ENCODE results near the gene ST8SIA1.
"Not testable (repeated sequence)": the region's sequence is repeated elsewhere in the genome, so short reads cannot be mapped to it uniquely, and the experiment has no call there.

Gene ST8SIA1

GRCh38 chr12:22164139-22164538, 170.4 kb downstream of the ST8SIA1 start:
- DNase-seq = peak; percentile 17 to 83 (median 74)
- ChIA-PET CTCF (interaction anchor here (0.8 kb wide), 2 partner anchors 21 to 95 kb away, joined by 3 read pairs; no protein-coding TSS in a partner anchor), POLR2A (no interaction called here)
- Histone ChIP-seq H3K4me3 (ENCODE audit: control insufficient read depth in 1 of 7, extremely low read depth in 1 of 7, insufficient read depth in 4 of 7, low read depth in 2 of 7, low read length in 6 of 7) (no peak overlapping the region), H3K27ac (ENCODE audit: insufficient read depth in 1 of 2, low read depth in 1 of 2, low read length in 2 of 2, poor library complexity in 1 of 2, severe bottlenecking in 2 of 2) (no peak overlapping the region), H3K9me3 (ENCODE audit: control extremely low read depth in 1 of 5, control insufficient read depth in 4 of 5, insufficient read depth in 2 of 5, low read depth in 1 of 5, low read length in 4 of 5) (no peaks in the 10 kb centered on the region), H3K4me1 (ENCODE audit: control extremely low read depth in 1 of 4, control insufficient read depth in 4 of 4, insufficient read depth in 4 of 4, low read length in 3 of 4) (peaks cover 7 to 46% (median 19%) of the 10 kb centered on the region in 4 experiments), H3K27me3 (replicated peaks in 2 of 5; ENCODE audit: control insufficient read depth in 4 of 5, insufficient read depth in 5 of 5, low read length in 4 of 5) (no peaks in the 10 kb centered on the region), H3K36me3 (ENCODE audit: control insufficient read depth in 4 of 4, insufficient read depth in 4 of 4, low read length in 3 of 4) (no peaks in the 10 kb centered on the region)
- 0% methylated on average over 1 of the region's 4 CpGs for WGBS (ENCODE audit: insufficient coverage)

DNA sequence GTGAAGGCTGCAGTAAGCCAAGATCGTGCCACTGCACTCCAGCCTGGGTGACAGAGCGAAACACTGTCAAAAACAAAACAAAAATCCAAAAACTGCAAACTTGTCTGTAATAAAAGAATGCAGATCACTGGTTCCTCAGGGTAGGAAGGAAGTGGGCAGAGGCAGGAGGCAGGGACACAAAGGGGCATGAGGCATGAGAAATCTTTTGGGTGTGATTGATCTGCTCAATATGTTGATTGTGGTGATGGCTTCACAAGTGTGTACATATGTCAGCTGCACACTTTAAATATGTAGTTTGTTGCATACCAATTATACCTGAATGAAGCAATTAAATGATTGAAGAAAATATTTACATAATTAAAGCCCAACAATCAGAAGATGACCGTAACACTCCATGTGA, 170.9 kb downstream of the ST8SIA1 start:
- no peak overlapping the region for H3K4me3 ChIP-seq (ENCODE audit: control insufficient read depth in 1 of 7, extremely low read depth in 1 of 7, insufficient read depth in 4 of 7, low read depth in 2 of 7, low read length in 6 of 7)
- H3K27ac ChIP-seq (ENCODE audit: insufficient read depth in 1 of 2, low read depth in 1 of 2, low read length in 2 of 2, poor library complexity in 1 of 2, severe bottlenecking in 2 of 2) = no peak overlapping the region
- ChIA-PET POLR2A (no interaction called here), CTCF (no interaction called here)
- no peaks in the 10 kb centered on the region for H3K9me3 ChIP-seq (ENCODE audit: control extremely low read depth in 1 of 5, control insufficient read depth in 4 of 5, insufficient read depth in 2 of 5, low read depth in 1 of 5, low read length in 4 of 5)
- no peaks in the 10 kb centered on the region for H3K27me3 ChIP-seq (replicated peaks in 2 of 5; ENCODE audit: control insufficient read depth in 4 of 5, insufficient read depth in 5 of 5, low read length in 4 of 5)
- H3K36me3 ChIP-seq (ENCODE audit: control insufficient read depth in 4 of 4, insufficient read depth in 4 of 4, low read length in 3 of 4) = no peaks in the 10 kb centered on the region
- H3K4me1 ChIP-seq (ENCODE audit: control extremely low read depth in 1 of 4, control insufficient read depth in 4 of 4, insufficient read depth in 4 of 4, low read length in 3 of 4) = peaks cover 7 to 48% (median 19%) of the 10 kb centered on the region in 4 experiments
- WGBS (ENCODE audit: insufficient coverage) = no CpG with 5 or more reads among the region's 3 CpGs
- peak in 1 of 3 donors; percentile 22 for DNase-seq

DNA sequence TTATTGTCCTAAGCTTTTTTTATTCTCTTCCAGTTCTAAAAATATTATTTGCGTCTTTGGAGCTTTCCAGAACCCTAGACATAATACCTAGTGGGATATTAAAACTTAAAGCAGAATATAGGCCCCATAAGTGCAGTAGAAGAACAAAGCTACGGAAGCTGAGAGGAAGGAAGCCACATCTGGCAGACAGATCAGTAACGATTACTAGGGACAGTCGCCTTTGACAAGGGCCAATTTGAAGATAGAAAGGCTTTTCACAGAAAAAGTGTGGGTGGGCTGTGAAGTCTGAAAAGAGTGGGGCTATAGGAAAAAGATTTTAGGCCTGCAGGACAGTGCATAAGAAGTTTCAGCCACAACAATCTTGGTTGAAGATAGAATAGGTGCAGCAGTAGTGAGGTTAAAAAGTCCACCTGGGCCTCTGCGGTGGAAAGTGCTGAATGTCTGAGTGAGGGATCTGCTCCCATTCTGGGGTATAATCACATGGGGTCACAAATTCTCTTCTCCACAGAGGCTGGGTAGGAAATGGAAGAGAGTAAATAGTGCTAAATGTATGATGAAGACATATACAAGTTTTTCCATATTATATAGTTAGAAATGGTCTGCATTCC, 174.0 kb downstream of the ST8SIA1 start:
- ChIA-PET POLR2A (no interaction called here), CTCF (no interaction called here)
- peaks cover 7 to 48% (median 19%) of the 10 kb centered on the region in 4 experiments for H3K4me1 ChIP-seq (ENCODE audit: control extremely low read depth in 1 of 4, control insufficient read depth in 4 of 4, insufficient read depth in 4 of 4, low read length in 3 of 4)
- H3K27ac ChIP-seq (ENCODE audit: insufficient read depth in 1 of 2, low read depth in 1 of 2, low read length in 2 of 2, poor library complexity in 1 of 2, severe bottlenecking in 2 of 2) = no peak overlapping the region
- no peaks in the 10 kb centered on the region for H3K27me3 ChIP-seq (replicated peaks in 2 of 5; ENCODE audit: control insufficient read depth in 4 of 5, insufficient read depth in 5 of 5, low read length in 4 of 5)
- WGBS (ENCODE audit: insufficient coverage) = 10% methylated on average over 4 of the region's 5 CpGs
- peak overlapping the region in 1 of 7 experiments; percentile 19 for H3K4me3 ChIP-seq (ENCODE audit: control insufficient read depth in 1 of 7, extremely low read depth in 1 of 7, insufficient read depth in 4 of 7, low read depth in 2 of 7, low read length in 6 of 7)
- H3K9me3 ChIP-seq (ENCODE audit: control extremely low read depth in 1 of 5, control insufficient read depth in 4 of 5, insufficient read depth in 2 of 5, low read depth in 1 of 5, low read length in 4 of 5) = no peaks in the 10 kb centered on the region
- peak in 2 of 3 donors; percentile 30 to 42 for DNase-seq
- no peaks in the 10 kb centered on the region for H3K36me3 ChIP-seq (ENCODE audit: control insufficient read depth in 4 of 4, insufficient read depth in 4 of 4, low read length in 3 of 4)

- H3K27me3 ChIP-seq (replicated peaks in 2 of 5; ENCODE audit: control insufficient read depth in 4 of 5, insufficient read depth in 5 of 5, low read length in 4 of 5); CTCF ChIA-PET; POLR2A ChIA-PET; H3K36me3 ChIP-seq (ENCODE audit: control insufficient read depth in 4 of 4, insufficient read depth in 4 of 4, low read length in 3 of 4); H3K9me3 ChIP-seq (ENCODE audit: control extremely low read depth in 1 of 5, control insufficient read depth in 4 of 5, insufficient read depth in 2 of 5, low read depth in 1 of 5, low read length in 4 of 5); DNase-seq; H3K4me1 ChIP-seq (ENCODE audit: control extremely low read depth in 1 of 4, control insufficient read depth in 4 of 4, insufficient read depth in 4 of 4, low read length in 3 of 4); H3K4me3 ChIP-seq (ENCODE audit: control insufficient read depth in 1 of 7, extremely low read depth in 1 of 7, insufficient read depth in 4 of 7, low read depth in 2 of 7, low read length in 6 of 7); H3K27ac ChIP-seq (ENCODE audit: insufficient read depth in 1 of 2, low read depth in 1 of 2, low read length in 2 of 2, poor library complexity in 1 of 2, severe bottlenecking in 2 of 2): not testable (repeated sequence)
- 93% methylated on average over 3 of the region's 4 CpGs for WGBS (ENCODE audit: insufficient coverage)
Measured at GRCh38 chr12:22149286-22149685, 185.2 kb downstream of the ST8SIA1 start.

DNA sequence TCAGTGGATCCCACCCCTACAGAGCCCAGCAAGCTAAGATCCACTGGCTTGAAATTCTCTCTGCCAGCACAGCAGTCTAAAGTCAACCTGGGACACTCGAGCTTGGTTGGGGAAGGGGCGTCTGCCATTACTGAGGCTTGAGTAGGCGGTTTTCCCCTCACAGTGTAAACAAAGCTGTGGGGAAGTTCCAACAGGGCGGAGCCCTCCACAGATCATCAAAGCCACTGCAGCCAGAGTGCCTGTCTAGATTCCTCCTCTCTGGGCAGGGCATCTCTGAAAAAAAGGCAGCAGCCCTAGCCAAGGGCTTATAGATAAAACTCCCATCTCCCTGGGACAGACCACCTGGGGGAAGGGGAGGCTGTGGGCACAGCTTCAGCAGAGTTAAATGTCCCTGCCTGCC, 187.8 kb downstream of the ST8SIA1 start:
- H3K4me1 ChIP-seq (ENCODE audit: control extremely low read depth in 1 of 4, control insufficient read depth in 4 of 4, insufficient read depth in 4 of 4, low read length in 3 of 4); H3K36me3 ChIP-seq (ENCODE audit: control insufficient read depth in 4 of 4, insufficient read depth in 4 of 4, low read length in 3 of 4); H3K27me3 ChIP-seq (replicated peaks in 2 of 5; ENCODE audit: control insufficient read depth in 4 of 5, insufficient read depth in 5 of 5, low read length in 4 of 5); DNase-seq; POLR2A ChIA-PET; H3K4me3 ChIP-seq (ENCODE audit: control insufficient read depth in 1 of 7, extremely low read depth in 1 of 7, insufficient read depth in 4 of 7, low read depth in 2 of 7, low read length in 6 of 7); CTCF ChIA-PET; H3K27ac ChIP-seq (ENCODE audit: insufficient read depth in 1 of 2, low read depth in 1 of 2, low read length in 2 of 2, poor library complexity in 1 of 2, severe bottlenecking in 2 of 2); H3K9me3 ChIP-seq (ENCODE audit: control extremely low read depth in 1 of 5, control insufficient read depth in 4 of 5, insufficient read depth in 2 of 5, low read depth in 1 of 5, low read length in 4 of 5): not testable (repeated sequence)
- 63% methylated on average over 4 of the region's 4 CpGs for WGBS (ENCODE audit: insufficient coverage)
